H1 (cell line): ENCODE measurements around the gene SMOC2.

ENCODE experiments used
- BACH1 ChIP-seq: IDR thresholded peaks from 2 replicates; pipeline ENCODE4 v1.6.1; 2012; ENCODE audit warnings: low read length, improper control_type of control experiment
- CEBPB ChIP-seq: IDR thresholded peaks from 2 replicates; pipeline ENCODE4 v1.6.1; 2012; ENCODE audit warnings: low read depth, low read length
- CHD2 ChIP-seq: IDR thresholded peaks from 2 replicates; pipeline ENCODE4 v1.6.1; 2012; ENCODE audit warnings: low read length, improper control_type of control experiment
- CTCF ChIP-seq, 3 experiments: IDR thresholded peaks; 1 replicate in 2 of 3; 2 replicates in 1 of 3; pipeline versions ENCODE4 v1.5.1 to v1.6.1; 2011; ENCODE audit warnings: low read length in 3 of 3, mild to moderate bottlenecking in 3 of 3, inconsistent platforms in 2 of 3, low read depth in 1 of 3, moderate library complexity in 1 of 3; ENCODE audit not compliant: insufficient read depth in 1 of 3; ENCODE audit errors: control extremely low read depth in 1 of 3
- EP300 ChIP-seq, 2 experiments: IDR thresholded peaks; 1 replicate in 1 of 2; 2 replicates in 1 of 2; pipeline ENCODE4 v1.6.1; 2011 to 2012; ENCODE audit warnings: low read depth in 2 of 2, low read length in 2 of 2, mild to moderate bottlenecking in 2 of 2, borderline replicate concordance in 1 of 2, inconsistent platforms in 1 of 2, moderate library complexity in 1 of 2
- GABPA ChIP-seq: IDR thresholded peaks from 2 replicates; pipeline ENCODE4 v1.6.1; 2011; ENCODE audit warnings: mild to moderate bottlenecking, low read length, moderate library complexity, borderline replicate concordance; ENCODE audit not compliant: insufficient read depth
- POLR2AphosphoS5 ChIP-seq: IDR thresholded peaks from 2 replicates; pipeline ENCODE4 v1.6.1; 2011; ENCODE audit warnings: low read depth, low read length
- SIN3A ChIP-seq, 2 experiments: IDR thresholded peaks in 1 of 2; conservative IDR thresholded peaks in 1 of 2; 2 replicates each; pipeline ENCODE4 v1.6.1; 2011 to 2012; ENCODE audit warnings: low read length in 2 of 2, improper control_type of control experiment in 1 of 2, low read depth in 1 of 2, mild to moderate bottlenecking in 1 of 2
- SRF ChIP-seq: IDR thresholded peaks from 2 replicates; pipeline ENCODE4 v1.6.1; 2011; ENCODE audit warnings: mild to moderate bottlenecking, low read depth, low read length, moderate library complexity
- TF ChIP-seq, protein P1 (sequence below): IDR thresholded peaks from 2 replicates; pipeline ENCODE4 v1.6.1; 2011; ENCODE audit warnings: low read length, improper control_type of control experiment

- TF ChIP-seq CHD2 (no peak), CTCF (IDR thresholded peaks at IDR 0.05; ENCODE audit: control extremely low read depth in 1 of 3, insufficient read depth in 1 of 3, low read depth in 1 of 3, low read length in 3 of 3) (no peak), BACH1 (no peak), CEBPB (no peak), SIN3A (conservative IDR thresholded peaks at IDR 0.05 in 1 of 2, IDR thresholded peaks at IDR 0.05 in 1 of 2; ENCODE audit: low read depth in 1 of 2, low read length in 2 of 2) (no peak), SRF (no peak), POLR2AphosphoS5 (no peak), EP300 (IDR thresholded peaks at IDR 0.05; ENCODE audit: borderline replicate concordance in 1 of 2, low read depth in 2 of 2, low read length in 2 of 2) (no peak), GABPA (no peak)
- TF ChIP-seq, protein P1, sequence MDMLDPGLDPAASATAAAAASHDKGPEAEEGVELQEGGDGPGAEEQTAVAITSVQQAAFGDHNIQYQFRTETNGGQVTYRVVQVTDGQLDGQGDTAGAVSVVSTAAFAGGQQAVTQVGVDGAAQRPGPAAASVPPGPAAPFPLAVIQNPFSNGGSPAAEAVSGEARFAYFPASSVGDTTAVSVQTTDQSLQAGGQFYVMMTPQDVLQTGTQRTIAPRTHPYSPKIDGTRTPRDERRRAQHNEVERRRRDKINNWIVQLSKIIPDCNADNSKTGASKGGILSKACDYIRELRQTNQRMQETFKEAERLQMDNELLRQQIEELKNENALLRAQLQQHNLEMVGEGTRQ, result no peak
Measured at GRCh38 chr6:168507297-168507696, 66.3 kb downstream of the SMOC2 start.
